ENCODE results near the gene SOX13.

SOX13 gene

DNA sequence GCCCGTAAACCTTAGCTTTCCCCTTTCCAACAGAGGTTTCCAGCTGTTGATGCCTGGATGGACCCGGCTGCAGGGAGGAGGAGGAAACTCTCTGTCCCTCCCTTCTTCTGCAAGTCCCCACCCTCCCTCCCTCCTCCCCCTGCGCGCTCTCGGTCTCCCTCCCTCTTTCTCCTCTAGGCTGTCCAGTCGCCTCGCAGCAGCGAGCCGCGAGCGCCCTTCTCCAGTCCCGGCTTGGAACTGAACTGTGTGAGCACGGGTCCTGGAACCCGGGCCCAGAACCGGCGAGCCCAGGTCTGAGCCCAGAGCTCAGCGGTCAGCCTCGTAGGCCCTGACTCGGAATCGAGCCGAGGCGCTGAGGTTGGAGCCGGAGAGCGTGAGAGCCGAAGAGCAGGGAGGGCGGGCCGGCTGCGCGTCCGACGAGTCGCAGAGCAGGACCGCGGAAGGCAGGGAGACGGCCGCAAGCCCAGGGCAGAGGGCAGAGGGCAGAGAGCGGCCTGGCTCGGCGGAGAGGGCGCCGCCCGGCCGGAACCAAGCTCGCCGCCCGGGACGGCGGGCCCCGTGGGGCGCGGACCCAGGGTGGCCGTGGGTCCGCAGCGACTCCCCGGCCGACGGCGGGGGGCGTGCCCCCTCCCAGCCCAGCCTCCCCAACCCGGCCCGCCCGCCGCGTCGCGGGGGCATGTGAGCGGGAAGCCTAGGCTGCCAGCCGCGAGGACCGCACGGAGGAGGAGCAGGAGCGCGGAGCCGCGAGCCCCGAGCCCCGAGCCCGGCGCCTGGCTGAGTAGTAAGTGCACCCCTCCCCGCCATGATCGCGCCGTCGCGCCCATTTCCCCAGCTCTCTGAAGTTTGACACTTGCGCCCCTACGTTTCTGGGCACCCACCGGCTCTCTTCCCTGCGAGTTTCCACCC is at the start of gene SOX13:
SOX13 (plus strand) TSS at position 185 of the 906 bp plus-strand sequence. CDS start 39,801 bp downstream, outside the sequence.
- H3K27me3 ChIP-seq (ENCODE audit: insufficient read depth, low read length) = no peaks in the 10 kb centered on the region
- H3K4me3 ChIP-seq (ENCODE audit: low read length) = peak within 1 kb of the TSS; percentile 85
- H3K9me3 ChIP-seq (ENCODE audit: low read length) = no peaks in the 10 kb centered on the region

DNA sequence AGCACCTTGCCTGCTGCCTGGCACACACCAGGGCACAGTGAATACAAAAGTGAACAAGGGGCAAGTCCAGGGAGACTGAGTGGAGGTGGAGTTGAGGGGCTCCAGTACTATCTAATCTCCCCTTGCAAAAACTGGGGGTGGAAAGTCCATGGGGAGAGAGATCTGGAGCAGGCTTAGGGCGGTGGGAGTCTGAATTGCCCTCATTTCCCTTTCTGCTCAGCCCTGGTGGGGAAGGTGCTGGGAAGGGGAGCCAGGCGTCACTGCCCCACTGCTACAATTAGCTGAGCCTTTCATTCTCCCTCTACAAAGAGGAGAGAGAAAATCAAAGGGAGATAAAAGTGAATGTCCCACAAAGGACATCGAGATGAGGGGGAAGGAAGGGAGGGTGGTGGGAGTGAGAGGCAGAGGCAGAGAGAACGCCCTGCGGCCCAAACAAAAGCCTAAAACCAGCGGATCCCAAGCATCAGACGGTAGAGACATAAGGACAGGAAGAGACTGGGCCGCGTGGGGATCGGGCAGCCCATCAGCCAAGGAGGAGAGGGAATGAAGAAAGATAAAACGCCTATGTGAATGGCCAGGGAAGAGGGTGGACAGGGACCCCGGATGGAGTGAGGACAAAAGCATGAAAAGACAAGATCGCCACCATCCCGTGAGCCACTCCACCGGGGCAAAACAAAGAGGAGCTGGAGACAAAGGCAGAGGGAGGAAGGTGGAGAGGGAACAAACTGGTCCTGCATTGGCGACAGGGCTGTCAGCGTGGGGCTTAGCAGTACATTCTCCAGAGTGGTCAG is 46.8 kb upstream of the SOX13 start:
- Histone ChIP-seq H3K4me1 (ENCODE audit: insufficient read depth, low read length) (peaks cover 9% of the 10 kb centered on the region), H3K4me3 (ENCODE audit: low read length) (peak overlapping the region; percentile 3), H3K9me3 (ENCODE audit: low read length) (no peaks in the 10 kb centered on the region), H2AFZ (ENCODE audit: low read depth, low read length) (peak overlapping the region; percentile 77), H3K27me3 (ENCODE audit: insufficient read depth, low read length) (no peaks in the 10 kb centered on the region), H3K36me3 (ENCODE audit: insufficient read depth, low read length) (no peaks in the 10 kb centered on the region)

More for the DNA sequence above, at the start of gene SOX13:
- H2AFZ ChIP-seq (ENCODE audit: low read depth, low read length) = peak within 1 kb of the TSS; percentile 59
- H3K36me3 ChIP-seq (ENCODE audit: insufficient read depth, low read length) = no peaks in the 10 kb centered on the region
- H3K4me1 ChIP-seq (ENCODE audit: insufficient read depth, low read length) = peaks cover 32% of the 10 kb centered on the region

DNA sequence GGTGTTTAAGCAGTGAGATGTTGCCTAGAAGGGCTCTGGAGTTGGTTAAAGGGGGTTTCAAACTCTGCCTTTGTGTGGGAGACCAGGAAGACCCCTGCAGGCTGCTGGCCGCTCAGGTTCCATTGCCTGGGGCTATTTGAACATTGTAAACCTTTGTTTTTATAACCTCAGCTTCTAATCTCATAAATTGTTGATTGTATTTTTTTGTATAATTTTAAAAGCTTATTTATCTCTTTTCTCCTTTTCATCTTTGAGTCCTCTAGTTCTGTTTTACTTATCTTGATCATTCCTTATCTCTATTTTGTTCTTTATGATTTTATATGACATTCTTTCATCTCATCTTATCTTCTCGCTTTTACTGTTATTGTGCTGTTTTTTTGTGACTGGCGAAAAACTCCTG is 45.5 kb upstream of the SOX13 start:
- Histone ChIP-seq H3K36me3 (ENCODE audit: insufficient read depth, low read length) (no peaks in the 10 kb centered on the region), H3K9me3 (ENCODE audit: low read length) (no peaks in the 10 kb centered on the region), H3K4me1 (ENCODE audit: insufficient read depth, low read length) (peaks cover 9% of the 10 kb centered on the region), H2AFZ (ENCODE audit: low read depth, low read length) (no peak overlapping the region), H3K4me3 (ENCODE audit: low read length) (no peak overlapping the region), H3K27me3 (ENCODE audit: insufficient read depth, low read length) (no peaks in the 10 kb centered on the region)

DNA sequence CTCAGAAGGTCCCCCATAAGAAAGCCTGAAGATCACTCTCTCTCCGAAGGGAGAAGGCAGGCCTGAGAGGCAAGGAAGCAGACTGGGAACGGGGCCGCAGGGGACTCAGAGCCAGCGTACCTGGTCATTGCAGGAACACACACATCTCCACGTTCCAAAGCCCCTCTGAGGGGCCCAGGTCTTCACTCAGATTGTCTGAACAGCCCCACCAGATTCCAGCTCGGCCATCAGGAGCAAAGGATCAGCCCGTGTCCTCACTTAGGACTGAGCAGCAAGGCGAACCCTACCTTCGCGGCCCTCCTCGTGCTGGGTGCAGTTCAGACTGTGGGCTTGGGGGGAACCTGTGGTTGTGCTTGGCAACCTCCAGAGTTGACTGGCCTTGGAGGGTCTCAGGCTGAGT is 43.9 kb upstream of the SOX13 start:
- Histone ChIP-seq H3K9me3 (ENCODE audit: low read length) (no peaks in the 10 kb centered on the region), H3K4me1 (ENCODE audit: insufficient read depth, low read length) (peaks cover 9% of the 10 kb centered on the region), H3K27me3 (ENCODE audit: insufficient read depth, low read length) (no peaks in the 10 kb centered on the region), H3K36me3 (ENCODE audit: insufficient read depth, low read length) (no peaks in the 10 kb centered on the region), H2AFZ (ENCODE audit: low read depth, low read length) (no peak overlapping the region), H3K4me3 (ENCODE audit: low read length) (no peak overlapping the region)

DNA sequence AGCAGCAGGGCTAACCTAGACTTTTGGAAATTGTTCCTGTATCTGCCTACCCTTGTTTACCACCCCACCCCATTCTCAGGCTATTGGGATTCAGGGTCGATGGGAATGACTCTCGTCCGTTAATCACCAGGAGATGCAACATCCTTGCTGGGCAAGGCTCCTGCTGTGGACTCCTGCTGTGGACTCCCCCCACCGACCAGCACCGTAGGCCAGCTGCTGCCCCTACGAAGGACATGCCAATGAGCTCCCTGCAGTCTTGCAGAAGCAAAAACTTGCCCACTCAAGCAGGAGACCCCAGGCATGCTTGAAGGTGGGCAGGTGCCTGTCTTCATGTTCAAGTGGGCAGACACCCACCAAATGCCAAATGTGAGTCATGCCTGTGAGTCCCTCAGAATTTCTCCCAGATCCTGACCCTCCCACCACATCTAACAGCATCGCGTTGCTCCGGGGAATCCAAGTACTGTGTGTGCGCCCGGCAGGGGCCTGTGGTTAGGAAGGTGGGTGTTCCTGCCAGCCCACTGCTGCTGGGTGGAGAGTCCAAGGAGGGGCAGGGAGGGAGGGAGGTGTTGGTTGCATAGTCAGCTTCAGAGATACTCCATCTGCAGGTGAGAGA is 41.7 kb upstream of the SOX13 start:
- peaks cover 4% of the 10 kb centered on the region for H3K4me1 ChIP-seq (ENCODE audit: insufficient read depth, low read length)

DNA sequence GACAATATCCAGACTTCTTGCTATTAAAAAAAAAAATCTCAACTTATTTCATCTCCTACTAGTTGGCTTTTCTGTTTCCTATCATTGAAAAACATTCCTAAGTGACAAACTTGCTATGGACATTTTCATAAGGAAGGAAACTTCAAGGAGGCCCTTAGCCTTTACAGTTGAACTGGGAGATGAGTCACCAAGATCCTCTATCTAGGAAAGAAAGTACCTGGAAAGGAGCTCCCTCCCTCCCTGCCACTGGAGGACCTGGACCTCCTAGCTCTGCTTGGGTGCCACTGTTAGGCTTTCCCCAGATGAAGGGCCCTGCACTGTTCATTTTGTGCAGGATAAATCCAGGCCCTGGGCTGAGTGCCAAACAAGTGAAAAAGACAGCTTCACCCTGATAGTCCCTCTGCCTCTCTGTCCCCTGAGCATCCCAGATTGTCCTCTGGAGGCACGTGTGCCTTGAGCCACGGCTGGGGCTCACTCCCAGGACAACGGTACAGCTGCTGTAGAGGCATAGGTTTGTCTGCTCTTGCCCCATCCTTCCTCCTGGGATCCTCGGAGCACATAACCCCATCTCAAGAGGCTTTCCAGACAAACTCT is 40.2 kb upstream of the SOX13 start:
- H3K9me3 ChIP-seq (ENCODE audit: low read length) = peaks cover 2% of the 10 kb centered on the region
- H3K4me1 ChIP-seq (ENCODE audit: insufficient read depth, low read length) = peaks cover under 1% of the 10 kb centered on the region
- H3K27me3 ChIP-seq (ENCODE audit: insufficient read depth, low read length) = no peaks in the 10 kb centered on the region
- H3K4me3 ChIP-seq (ENCODE audit: low read length) = no peak overlapping the region
- H3K36me3 ChIP-seq (ENCODE audit: insufficient read depth, low read length) = no peaks in the 10 kb centered on the region
- no peak overlapping the region for H2AFZ ChIP-seq (ENCODE audit: low read depth, low read length)

More for the DNA sequence above, 41.7 kb upstream of the SOX13 start:
- Histone ChIP-seq H2AFZ (ENCODE audit: low read depth, low read length) (no peak overlapping the region), H3K9me3 (ENCODE audit: low read length) (peaks cover 2% of the 10 kb centered on the region), H3K4me3 (ENCODE audit: low read length) (no peak overlapping the region), H3K27me3 (ENCODE audit: insufficient read depth, low read length) (no peaks in the 10 kb centered on the region), H3K36me3 (ENCODE audit: insufficient read depth, low read length) (no peaks in the 10 kb centered on the region)

DNA sequence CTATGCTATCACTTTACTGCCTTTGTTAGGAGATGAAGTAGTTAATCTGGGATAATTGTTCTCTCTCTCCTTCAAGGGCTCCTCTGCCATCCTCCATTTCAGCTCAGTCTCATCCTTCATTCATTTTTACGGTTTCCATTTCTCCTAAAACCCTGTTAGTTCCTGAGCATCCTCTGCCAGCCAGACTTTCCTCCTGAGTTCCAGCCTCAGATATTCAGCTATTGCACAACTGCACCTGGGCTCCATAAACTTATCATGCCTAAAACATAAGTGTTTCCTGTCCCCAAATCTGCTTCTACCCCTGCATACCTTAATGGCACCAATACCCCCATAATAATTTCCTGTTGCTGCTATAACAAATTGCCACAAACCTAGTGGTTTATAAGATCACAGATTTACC is 39.6 kb upstream of the SOX13 start:
- peaks cover 2% of the 10 kb centered on the region for H3K4me1 ChIP-seq (ENCODE audit: insufficient read depth, low read length)
- H3K9me3 ChIP-seq (ENCODE audit: low read length) = peaks cover 2% of the 10 kb centered on the region
- H3K27me3 ChIP-seq (ENCODE audit: insufficient read depth, low read length) = no peaks in the 10 kb centered on the region
- no peak overlapping the region for H3K4me3 ChIP-seq (ENCODE audit: low read length)
- no peaks in the 10 kb centered on the region for H3K36me3 ChIP-seq (ENCODE audit: insufficient read depth, low read length)
- no peak overlapping the region for H2AFZ ChIP-seq (ENCODE audit: low read depth, low read length)

DNA sequence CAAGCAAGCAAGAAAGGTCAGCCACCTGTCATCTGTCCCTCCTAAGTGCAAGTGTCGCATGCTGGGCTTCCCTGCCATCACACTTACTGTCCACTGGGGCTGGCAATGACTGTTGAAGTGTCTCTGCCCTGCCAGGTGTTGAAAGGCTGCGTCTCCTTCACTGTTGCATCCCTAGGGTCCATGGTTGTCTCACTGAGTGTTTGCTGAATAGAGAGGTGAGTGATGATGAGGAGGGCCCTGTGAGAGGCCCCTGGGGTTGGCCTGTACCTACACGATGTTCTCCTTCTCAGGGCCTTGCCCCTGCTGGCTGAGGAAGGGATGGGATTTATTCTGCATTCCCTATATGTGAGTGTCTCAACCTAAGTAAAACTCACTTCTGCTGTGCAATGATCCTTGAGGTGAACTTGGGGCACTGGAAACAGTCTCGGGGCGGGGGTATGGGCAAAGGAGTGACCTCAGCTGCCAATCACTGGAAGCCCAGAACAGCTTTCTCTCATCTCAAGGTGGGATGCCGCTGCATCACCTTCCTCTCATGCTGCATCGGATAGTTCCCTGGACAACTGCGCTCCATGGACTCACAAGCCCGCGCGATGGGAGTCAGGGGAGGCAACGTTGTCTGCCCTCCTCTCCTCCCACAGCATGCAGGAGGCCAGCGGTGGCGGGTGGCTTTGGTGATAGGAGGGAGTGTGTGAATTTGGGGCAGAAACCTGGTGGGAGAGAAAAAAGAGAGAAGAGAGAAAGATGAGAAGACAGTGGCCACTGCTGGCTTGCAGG is 35.8 kb upstream of the SOX13 start:
- Histone ChIP-seq H3K36me3 (ENCODE audit: insufficient read depth, low read length) (no peaks in the 10 kb centered on the region), H3K4me3 (ENCODE audit: low read length) (no peak overlapping the region), H3K4me1 (ENCODE audit: insufficient read depth, low read length) (peaks cover 2% of the 10 kb centered on the region), H3K9me3 (ENCODE audit: low read length) (peaks cover 2% of the 10 kb centered on the region), H2AFZ (ENCODE audit: low read depth, low read length) (no peak overlapping the region), H3K27me3 (ENCODE audit: insufficient read depth, low read length) (peaks cover 4% of the 10 kb centered on the region)

DNA sequence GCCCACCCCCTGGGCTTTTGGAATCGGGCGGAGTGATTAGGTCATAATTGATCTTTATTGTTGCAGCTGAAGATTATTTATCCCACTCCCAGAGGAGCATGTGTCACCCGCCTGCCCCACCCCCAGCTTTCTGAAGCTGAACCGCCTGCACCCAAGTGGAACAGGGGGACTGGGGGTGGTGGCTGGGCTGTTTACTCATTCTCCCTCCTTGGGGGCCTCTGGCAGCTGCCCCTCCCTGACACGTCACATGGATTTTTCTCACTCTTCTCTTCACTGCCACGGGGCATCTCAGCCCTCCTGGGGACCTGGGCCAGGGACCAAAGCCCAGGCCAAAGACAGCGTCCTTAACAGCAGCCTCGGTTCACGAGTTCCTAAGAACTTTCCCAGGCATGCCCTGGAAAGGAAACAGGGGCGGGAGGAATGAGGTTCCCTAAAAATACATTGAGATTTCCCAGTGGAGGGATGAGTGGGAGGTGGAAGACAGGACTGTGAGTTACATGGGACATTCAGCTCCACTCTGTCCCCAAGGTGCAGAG is 31.6 kb upstream of the SOX13 start:
- H3K36me3 ChIP-seq (ENCODE audit: insufficient read depth, low read length) = no peaks in the 10 kb centered on the region
- no peak overlapping the region for H2AFZ ChIP-seq (ENCODE audit: low read depth, low read length)
- H3K4me1 ChIP-seq (ENCODE audit: insufficient read depth, low read length) = peaks cover 2% of the 10 kb centered on the region
- H3K9me3 ChIP-seq (ENCODE audit: low read length) = no peaks in the 10 kb centered on the region
- H3K27me3 ChIP-seq (ENCODE audit: insufficient read depth, low read length) = peaks cover 12% of the 10 kb centered on the region
- no peak overlapping the region for H3K4me3 ChIP-seq (ENCODE audit: low read length)

DNA sequence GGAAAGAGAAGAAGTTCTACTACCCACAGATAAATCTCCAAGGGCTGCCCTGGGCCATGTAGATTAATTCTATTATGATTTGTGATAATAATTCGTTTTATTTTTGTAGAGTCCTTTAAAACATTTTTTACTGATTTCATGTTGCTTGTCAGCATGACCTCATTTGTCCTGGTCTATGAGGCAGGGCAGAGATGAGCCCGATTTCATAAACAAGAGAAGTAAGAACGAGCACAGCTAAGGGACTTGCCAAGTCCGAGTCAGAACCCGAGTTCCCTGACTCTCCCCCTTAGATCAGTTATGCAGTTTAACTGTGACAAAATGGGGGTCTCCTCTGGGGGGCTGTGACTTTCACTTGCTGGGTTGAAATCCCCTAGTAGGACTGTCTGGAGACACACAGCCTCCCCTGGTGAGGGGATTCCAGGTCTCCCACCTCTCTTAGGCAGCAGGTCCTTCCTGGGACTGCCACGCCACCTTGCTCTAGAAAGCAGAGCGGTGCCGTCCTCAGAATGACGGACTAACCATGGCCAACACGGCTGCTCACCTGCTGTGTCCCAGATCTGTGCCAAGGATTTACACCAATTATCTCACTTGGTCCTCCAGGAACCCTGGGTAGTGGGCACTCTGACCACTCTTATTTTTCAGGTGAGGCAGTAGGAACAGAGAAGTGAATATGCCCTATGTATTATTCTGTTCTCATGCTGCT is 31.0 kb upstream of the SOX13 start:
- Histone ChIP-seq H3K4me1 (ENCODE audit: insufficient read depth, low read length) (peaks cover 2% of the 10 kb centered on the region), H3K4me3 (ENCODE audit: low read length) (no peak overlapping the region), H2AFZ (ENCODE audit: low read depth, low read length) (no peak overlapping the region), H3K9me3 (ENCODE audit: low read length) (no peaks in the 10 kb centered on the region), H3K27me3 (ENCODE audit: insufficient read depth, low read length) (peaks cover 12% of the 10 kb centered on the region), H3K36me3 (ENCODE audit: insufficient read depth, low read length) (no peaks in the 10 kb centered on the region)

DNA sequence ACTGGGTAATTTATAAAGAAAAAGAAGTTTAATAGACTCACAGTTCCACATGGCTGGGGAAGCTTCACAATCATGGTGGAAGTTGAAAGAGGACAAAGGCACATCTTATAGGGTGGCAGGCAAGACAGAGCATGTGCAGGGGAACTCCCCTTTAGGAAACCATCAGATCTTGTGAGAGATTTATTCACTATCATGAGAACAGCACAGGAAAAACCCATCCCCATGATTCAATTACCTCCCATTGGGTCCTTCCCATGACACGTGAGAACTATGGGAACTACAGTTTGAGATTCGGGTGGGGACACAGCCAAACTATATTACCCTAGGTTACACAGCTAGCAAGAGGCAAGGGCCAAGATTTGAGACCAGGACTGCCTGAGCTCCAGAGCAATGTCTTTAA is 30.4 kb upstream of the SOX13 start:
- Histone ChIP-seq H3K27me3 (ENCODE audit: insufficient read depth, low read length) (peaks cover 12% of the 10 kb centered on the region), H3K9me3 (ENCODE audit: low read length) (no peaks in the 10 kb centered on the region), H2AFZ (ENCODE audit: low read depth, low read length) (no peak overlapping the region), H3K4me1 (ENCODE audit: insufficient read depth, low read length) (peaks cover 2% of the 10 kb centered on the region), H3K36me3 (ENCODE audit: insufficient read depth, low read length) (no peaks in the 10 kb centered on the region), H3K4me3 (ENCODE audit: low read length) (no peak overlapping the region)
